ENCODE measurements around the gene CNTNAP5. TPM values are rescaled to one million over a fixed set of nuclear protein-coding genes. Genes with fewer than 3 reads are reported as not detected.

CNTNAP5 gene
- total RNA-seq, 1 experiment from 2014 or later = 0.05 TPM

- no peak for DNase-seq (ENCODE audit: low read depth)
These were observed 585.8 kb downstream of the CNTNAP5 start for GRCh38 chr2:124610866-124611265.

- DNase-seq (ENCODE audit: low read depth) = no peak
These were observed 598.5 kb downstream of the CNTNAP5 start for GRCh38 chr2:124623560-124623959.

- no peak for DNase-seq (ENCODE audit: low read depth)
These were observed 600.5 kb downstream of the CNTNAP5 start for GRCh38 chr2:124625561-124625960.

GRCh38 chr2:124626993-124627392 is 601.9 kb downstream of the CNTNAP5 start:
- no peak for DNase-seq (ENCODE audit: low read depth)

GRCh38 chr2:124633812-124634211 is 608.7 kb downstream of the CNTNAP5 start:
- DNase-seq (ENCODE audit: low read depth) = no peak

- DNase-seq (ENCODE audit: low read depth) = no peak
These were observed 614.4 kb downstream of the CNTNAP5 start for GRCh38 chr2:124639524-124639923.

GRCh38 chr2:124640221-124640750 is 615.2 kb downstream of the CNTNAP5 start:
- no peak for DNase-seq (ENCODE audit: low read depth)

GRCh38 chr2:124646166-124646815 is 621.2 kb downstream of the CNTNAP5 start:
- no peak for DNase-seq (ENCODE audit: low read depth)

GRCh38 chr2:124647245-124647644 is 622.2 kb downstream of the CNTNAP5 start:
- no peak for DNase-seq (ENCODE audit: low read depth)

GRCh38 chr2:124647663-124648062 is 622.6 kb downstream of the CNTNAP5 start:
- DNase-seq (ENCODE audit: low read depth) = no peak

GRCh38 chr2:124649001-124649400 is 623.9 kb downstream of the CNTNAP5 start:
- no peak for DNase-seq (ENCODE audit: low read depth)

GRCh38 chr2:124652099-124652498 is 627.0 kb downstream of the CNTNAP5 start:
- DNase-seq (ENCODE audit: low read depth) = no peak

GRCh38 chr2:124658373-124658772 is 633.3 kb downstream of the CNTNAP5 start:
- DNase-seq (ENCODE audit: low read depth) = no peak

- no peak for DNase-seq (ENCODE audit: low read depth)
These were observed 636.5 kb downstream of the CNTNAP5 start for GRCh38 chr2:124661558-124661957.

- no peak for DNase-seq (ENCODE audit: low read depth)
These were observed 638.0 kb downstream of the CNTNAP5 start for GRCh38 chr2:124662946-124663644.

GRCh38 chr2:124663645-124663997 is 638.5 kb downstream of the CNTNAP5 start:
- DNase-seq (ENCODE audit: low read depth) = no peak

GRCh38 chr2:124664363-124664762 is 639.3 kb downstream of the CNTNAP5 start:
- no peak for DNase-seq (ENCODE audit: low read depth)

GRCh38 chr2:124666976-124667375 is 641.9 kb downstream of the CNTNAP5 start:
- peak; percentile 68 for DNase-seq (ENCODE audit: low read depth)

GRCh38 chr2:124668161-124668560 is 643.1 kb downstream of the CNTNAP5 start:
- peak; percentile 72 for DNase-seq (ENCODE audit: low read depth)

GRCh38 chr2:124670187-124670586 is 645.1 kb downstream of the CNTNAP5 start:
- DNase-seq (ENCODE audit: low read depth) = no peak

- peak; percentile 64 for DNase-seq (ENCODE audit: low read depth)
These were observed 653.0 kb downstream of the CNTNAP5 start for GRCh38 chr2:124678043-124678442.

GRCh38 chr2:124683536-124684428 is 658.7 kb downstream of the CNTNAP5 start:
- DNase-seq (ENCODE audit: low read depth) = peak; percentile 81

Measured in M059J (cell line).